Hepatocyte (in vitro differentiated cells): Measurements from ENCODE around the gene GRIA1. TPM values are rescaled to one million over a fixed set of nuclear protein-coding genes. Genes with fewer than 3 reads are reported as not detected.

Source experiments
- DNase-seq: peaks from one replicate; pipeline ENCODE4 v3.0.0-alpha.2; 2016; ENCODE audit warnings: low spot score
- H2AFZ ChIP-seq: fragments of 200-600 bp; sonication (generic); 2 replicates; pipeline ENCODE4 v1.6.0; 2016; ENCODE audit warnings: antibody characterized with exemption, mild to moderate bottlenecking
- H3K27ac ChIP-seq: fragments of 200-600 bp; sonication (generic); 2 replicates; pipeline ENCODE4 v1.5.1; 2016; ENCODE audit warnings: mild to moderate bottlenecking
- H3K27me3 ChIP-seq: fragments of 200-600 bp; sonication (generic); 2 replicates; pipeline ENCODE4 v1.6.1; 2016
- H3K36me3 ChIP-seq: fragments of 200-600 bp; sonication (generic); replicated peaks from 2 replicates; pipeline ENCODE4 v1.5.1; 2016; ENCODE audit warnings: low read depth; ENCODE audit not compliant: insufficient read depth
- H3K4me1 ChIP-seq: fragments of 200-600 bp; sonication (generic); 2 replicates; pipeline ENCODE4 v1.5.1; 2016; ENCODE audit warnings: mild to moderate bottlenecking, moderate library complexity; ENCODE audit not compliant: insufficient read depth
- H3K4me2 ChIP-seq: fragments of 200-600 bp; sonication (generic); 2 replicates; pipeline ENCODE4 v1.6.0; 2016
- H3K4me3 ChIP-seq: fragments of 200-600 bp; sonication (generic); 2 replicates; pipeline ENCODE4 v1.5.1; 2016; ENCODE audit warnings: mild to moderate bottlenecking
- H3K79me2 ChIP-seq: fragments of 200-600 bp; sonication (generic); 2 replicates; pipeline ENCODE4 v1.6.0; 2017; ENCODE audit warnings: mild to moderate bottlenecking
- H3K9me2 ChIP-seq: fragments of 200-600 bp; sonication (generic); replicated peaks from 2 replicates; pipeline ENCODE4 v1.6.0; 2017; ENCODE audit warnings: mild to moderate bottlenecking; ENCODE audit not compliant: insufficient read depth
- H3K9me3 ChIP-seq: fragments of 200-600 bp; sonication (generic); 2 replicates; pipeline ENCODE4 v1.5.1; 2016; ENCODE audit warnings: low read depth, mild to moderate bottlenecking
- H4K20me1 ChIP-seq: fragments of 200-600 bp; sonication (generic); 2 replicates; pipeline ENCODE4 v1.6.0; 2016; ENCODE audit warnings: mild to moderate bottlenecking; ENCODE audit not compliant: insufficient read depth, poor library complexity, severe bottlenecking
- EZH2 ChIP-seq: fragments of 200-600 bp; sonication (generic); IDR thresholded peaks from 2 replicates; pipeline ENCODE4 v1.6.1; 2016; ENCODE audit warnings: antibody characterized with exemption, mild to moderate bottlenecking, borderline replicate concordance
- EZH2phosphoT487 ChIP-seq: fragments of 200-600 bp; sonication (generic); IDR thresholded peaks from one replicate; pipeline ENCODE4 v1.6.1; 2018; ENCODE audit warnings: antibody characterized with exemption, mild to moderate bottlenecking, low read depth, moderate library complexity; ENCODE audit not compliant: unreplicated experiment, severe bottlenecking
- WGBS: methylation state at CpG from one replicate; pipeline ENCODE4 v1.1.6; 2016; ENCODE audit warnings: low lambda C conversion rate; ENCODE audit errors: missing lambda C conversion rate; 5-methylcytosine and 5-hydroxymethylcytosine counted together
- polyA plus RNA-seq: library from polyadenylated mRNA; unstranded; fragments of >200 nt; fragmentation: Nextera tagmentation; extraction: Ambion mirVana; gene quantifications from 2 replicates; pipeline ENCODE4 v1.2.1, GENCODE V29; 2016
- total RNA-seq: library from RNA; depleted of rRNA; stranded (reverse); fragments of >200 nt; gene quantifications from 2 replicates; pipeline ENCODE4 v1.2.3, GENCODE V29; 2014
- TF ChIP-seq, protein P1 (sequence below): fragments of 200-600 bp; sonication (generic); IDR thresholded peaks from 2 replicates; pipeline ENCODE4 v1.5.1; 2016; ENCODE audit warnings: antibody characterized with exemption, mild to moderate bottlenecking; ENCODE audit not compliant: poor library complexity

The GRIA1 gene
- total and polyA plus RNA-seq, 2 experiments from 2014 or later = 0.29 to 0.50 TPM

DNA sequence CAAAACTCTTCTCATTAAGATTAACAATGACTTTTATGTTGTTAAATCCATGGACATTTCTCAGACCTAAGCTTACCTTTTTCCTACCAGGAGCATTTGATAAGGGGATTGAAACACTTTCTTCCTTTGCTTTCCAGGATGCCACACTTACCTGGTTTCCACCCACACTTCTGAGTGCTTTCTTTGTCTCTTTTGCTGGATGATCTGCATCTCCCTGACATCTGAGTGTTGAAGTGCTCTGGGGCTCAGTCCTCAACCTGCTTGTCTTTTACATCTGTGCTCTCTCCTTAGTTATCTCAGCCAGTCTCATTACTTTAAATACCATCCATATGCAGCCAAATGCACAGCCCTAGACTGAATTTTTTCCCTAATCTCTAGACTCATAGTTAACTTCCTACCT is 22.9 kb upstream of the GRIA1 start:
- Histone ChIP-seq H3K4me3 (no peak overlapping the region), H3K79me2 (no peaks in the 10 kb centered on the region), H3K9me3 (no peaks in the 10 kb centered on the region), H2AFZ (no peak overlapping the region), H3K36me3 (no peaks in the 10 kb centered on the region), H3K9me2 (no peaks in the 10 kb centered on the region), H4K20me1 (no peaks in the 10 kb centered on the region), H3K27ac (no peak overlapping the region), H3K27me3 (peaks cover 4% of the 10 kb centered on the region), H3K4me2 (no peak overlapping the region), H3K4me1 (no peaks in the 10 kb centered on the region)
- TF ChIP-seq EZH2 (no peak), EZH2phosphoT487 (no peak)
- TF ChIP-seq, protein P1, sequence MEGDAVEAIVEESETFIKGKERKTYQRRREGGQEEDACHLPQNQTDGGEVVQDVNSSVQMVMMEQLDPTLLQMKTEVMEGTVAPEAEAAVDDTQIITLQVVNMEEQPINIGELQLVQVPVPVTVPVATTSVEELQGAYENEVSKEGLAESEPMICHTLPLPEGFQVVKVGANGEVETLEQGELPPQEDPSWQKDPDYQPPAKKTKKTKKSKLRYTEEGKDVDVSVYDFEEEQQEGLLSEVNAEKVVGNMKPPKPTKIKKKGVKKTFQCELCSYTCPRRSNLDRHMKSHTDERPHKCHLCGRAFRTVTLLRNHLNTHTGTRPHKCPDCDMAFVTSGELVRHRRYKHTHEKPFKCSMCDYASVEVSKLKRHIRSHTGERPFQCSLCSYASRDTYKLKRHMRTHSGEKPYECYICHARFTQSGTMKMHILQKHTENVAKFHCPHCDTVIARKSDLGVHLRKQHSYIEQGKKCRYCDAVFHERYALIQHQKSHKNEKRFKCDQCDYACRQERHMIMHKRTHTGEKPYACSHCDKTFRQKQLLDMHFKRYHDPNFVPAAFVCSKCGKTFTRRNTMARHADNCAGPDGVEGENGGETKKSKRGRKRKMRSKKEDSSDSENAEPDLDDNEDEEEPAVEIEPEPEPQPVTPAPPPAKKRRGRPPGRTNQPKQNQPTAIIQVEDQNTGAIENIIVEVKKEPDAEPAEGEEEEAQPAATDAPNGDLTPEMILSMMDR = no peak
- DNase-seq = no peak

GRCh38 chr5:153469423-153469822 is 21.0 kb upstream of the GRIA1 start:
- 91% methylated on average over 3 of the region's 3 CpGs for WGBS
- no peak for TF ChIP-seq EZH2phosphoT487
- no peak for TF ChIP-seq EZH2
- TF ChIP-seq, protein P1 = no peak

DNA sequence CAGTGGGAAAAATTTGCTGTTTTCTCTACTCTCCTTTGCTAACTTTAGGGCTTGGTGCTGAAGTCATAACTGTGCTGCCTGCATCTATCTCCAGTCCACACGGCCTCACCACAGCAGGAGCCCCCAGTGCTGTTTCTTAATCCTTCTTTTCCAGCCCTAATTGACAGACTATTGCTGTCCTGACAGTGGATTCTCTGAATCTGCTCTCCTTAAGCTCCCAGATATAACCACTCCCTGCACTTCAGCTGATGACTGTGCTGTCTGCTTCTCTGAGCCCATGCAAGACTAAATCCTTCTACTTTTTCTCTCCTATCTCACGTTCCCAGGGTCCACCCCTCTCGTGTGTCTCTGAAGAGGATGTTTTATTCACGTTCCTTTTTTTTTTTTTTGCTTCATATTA is 19.7 kb upstream of the GRIA1 start:
- H3K79me2 ChIP-seq = no peaks in the 10 kb centered on the region
- H3K9me3 ChIP-seq = no peaks in the 10 kb centered on the region
- no peaks in the 10 kb centered on the region for H3K4me1 ChIP-seq
- 43% methylated on average over 4 of the region's 4 CpGs for WGBS
- no peak overlapping the region for H3K27ac ChIP-seq
- no peaks in the 10 kb centered on the region for H3K9me2 ChIP-seq
- H3K4me2 ChIP-seq = no peak overlapping the region
- DNase-seq = no peak
- no peak overlapping the region for H2AFZ ChIP-seq
- no peaks in the 10 kb centered on the region for H3K36me3 ChIP-seq
- peaks cover 4% of the 10 kb centered on the region for H3K27me3 ChIP-seq
- TF ChIP-seq EZH2phosphoT487 (no peak), EZH2 (no peak)
- TF ChIP-seq, protein P1 = no peak
- H3K4me3 ChIP-seq = no peak overlapping the region
- H4K20me1 ChIP-seq = no peaks in the 10 kb centered on the region

More at GRCh38 chr5:153469423-153469822, 21.0 kb upstream of the GRIA1 start:
- no peak for DNase-seq
- Histone ChIP-seq H2AFZ (no peak overlapping the region), H3K79me2 (no peaks in the 10 kb centered on the region), H3K4me1 (no peaks in the 10 kb centered on the region), H3K27me3 (peaks cover 4% of the 10 kb centered on the region), H3K4me3 (no peak overlapping the region), H3K36me3 (no peaks in the 10 kb centered on the region), H3K27ac (no peak overlapping the region), H3K9me3 (no peaks in the 10 kb centered on the region), H3K4me2 (no peak overlapping the region), H4K20me1 (no peaks in the 10 kb centered on the region), H3K9me2 (no peaks in the 10 kb centered on the region)

DNA sequence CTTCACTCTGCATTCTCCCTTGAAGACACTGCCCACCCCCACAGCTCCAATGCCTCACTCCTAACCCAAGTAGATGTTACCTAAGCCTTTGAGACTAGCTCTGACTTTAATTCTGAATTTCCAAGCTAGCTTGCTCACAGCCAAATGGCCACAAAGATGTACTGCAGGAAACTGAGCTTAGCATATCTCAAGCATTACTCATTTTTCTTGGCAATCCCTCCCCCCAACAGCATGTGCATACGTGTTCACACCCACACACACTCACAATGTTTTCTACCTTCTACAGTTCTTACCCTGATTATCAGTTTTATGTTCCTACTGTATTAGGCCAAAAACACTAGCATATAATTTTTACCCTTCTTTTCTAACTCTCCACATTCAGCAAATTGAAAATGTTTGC is 13.7 kb upstream of the GRIA1 start:
- peak; percentile 56 for DNase-seq
- 26% methylated on average over 1 of the region's 1 CpG for WGBS
- Histone ChIP-seq H2AFZ (no peak overlapping the region), H3K9me2 (no peaks in the 10 kb centered on the region), H3K27ac (no peak overlapping the region), H4K20me1 (no peaks in the 10 kb centered on the region), H3K9me3 (no peaks in the 10 kb centered on the region), H3K27me3 (no peaks in the 10 kb centered on the region), H3K79me2 (no peaks in the 10 kb centered on the region), H3K4me3 (no peak overlapping the region), H3K36me3 (no peaks in the 10 kb centered on the region), H3K4me2 (no peak overlapping the region), H3K4me1 (no peaks in the 10 kb centered on the region)
- TF ChIP-seq, protein P1 = no peak
- TF ChIP-seq EZH2phosphoT487 = no peak
- no peak for TF ChIP-seq EZH2
